ENCODE results near the gene CARD19.
A peak's percentile ranks its signal among the peaks of the same experiment; 100 is the strongest.

Gene CARD19

GRCh38 chr9:93064392-93065134 lies 31.5 kb upstream of the CARD19 start:
- DNase-seq: peak; percentile 92

GRCh38 chr9:93065135-93065720 lies 30.8 kb upstream of the CARD19 start:
- no peak for DNase-seq

- no peak for DNase-seq
Observed at GRCh38 chr9:93066978-93067603, 28.9 kb upstream of the CARD19 start.

- no peak for DNase-seq
Observed at GRCh38 chr9:93068956-93069355, 27.1 kb upstream of the CARD19 start.

GRCh38 chr9:93071464-93071863 lies 24.6 kb upstream of the CARD19 start:
- no peak for DNase-seq

GRCh38 chr9:93072383-93072795 lies 23.6 kb upstream of the CARD19 start:
- DNase-seq: no peak

- no peak for DNase-seq
Observed at GRCh38 chr9:93076101-93076791, 19.8 kb upstream of the CARD19 start.

- DNase-seq: no peak
Observed at GRCh38 chr9:93076792-93077128, 19.3 kb upstream of the CARD19 start.

GRCh38 chr9:93077367-93077766 lies 18.6 kb upstream of the CARD19 start:
- no peak for DNase-seq

GRCh38 chr9:93077811-93078210 lies 18.2 kb upstream of the CARD19 start:
- peak; percentile 7 for DNase-seq

- peak; percentile 14 for DNase-seq
Observed at GRCh38 chr9:93079371-93079770, 16.6 kb upstream of the CARD19 start.

GRCh38 chr9:93080406-93080805 lies 15.6 kb upstream of the CARD19 start:
- DNase-seq: peak; percentile 10

GRCh38 chr9:93081081-93081529 lies 14.9 kb upstream of the CARD19 start:
- no peak for DNase-seq

- no peak for DNase-seq
Observed at GRCh38 chr9:93081931-93082330, 14.1 kb upstream of the CARD19 start.

GRCh38 chr9:93082841-93083411 lies 13.1 kb upstream of the CARD19 start:
- DNase-seq: no peak

- no peak for DNase-seq
Observed at GRCh38 chr9:93083592-93084470, 12.2 kb upstream of the CARD19 start.

GRCh38 chr9:93084471-93084881 lies 11.5 kb upstream of the CARD19 start:
- DNase-seq: no peak

- no peak for DNase-seq
Observed at GRCh38 chr9:93085676-93086075, 10.3 kb upstream of the CARD19 start.

- no peak for DNase-seq
Observed at GRCh38 chr9:93086447-93087224, 9.4 kb upstream of the CARD19 start.

- no peak for DNase-seq
Observed at GRCh38 chr9:93087971-93088655, 7.9 kb upstream of the CARD19 start.

GRCh38 chr9:93088656-93089015 lies 7.4 kb upstream of the CARD19 start:
- DNase-seq: no peak
